CD8-positive, alpha-beta memory T cell (primary cell): ENCODE results near the gene TMEM119. TPM values are rescaled to one million over a fixed set of nuclear protein-coding genes. Genes with fewer than 3 reads are reported as not detected.

Experiments used
- CTCF ChIA-PET: fragments of 350-600 bp; sonication (Branson Sonifier 250); formaldehyde crosslinking; loops from one replicate; lab custom pipeline; 2021; ENCODE audit warnings: antibody characterized with exemption; lab: Charles Lee
- POLR2A ChIA-PET: fragments of 350-600 bp; sonication (Branson Sonifier 250); formaldehyde crosslinking; loops from one replicate; lab custom pipeline; 2021; ENCODE audit warnings: antibody characterized with exemption; lab: Charles Lee
- DNase-seq, 5 donors: peaks; one replicate each; pipeline versions ENCODE4 v3.0.0 to v3.0.0-alpha.2; 2020 to 2022; ENCODE audit warnings: mixed read lengths in 1 of 5
- H3K27ac ChIP-seq: one replicate; pipeline ENCODE4 v1.7.0; 2013; ENCODE audit warnings: low read depth, mild to moderate bottlenecking, low read length, moderate library complexity
- H3K27me3 ChIP-seq: 2 replicates; pipeline ENCODE4 v1.7.0; 2013; ENCODE audit warnings: low read length, mild to moderate bottlenecking; ENCODE audit not compliant: insufficient read depth, poor library complexity, severe bottlenecking
- H3K36me3 ChIP-seq: 2 replicates; pipeline ENCODE4 v1.7.0; 2013; ENCODE audit warnings: mild to moderate bottlenecking, low read length, moderate library complexity; ENCODE audit not compliant: insufficient read depth
- H3K4me1 ChIP-seq: 2 replicates; pipeline ENCODE4 v1.7.0; 2013; ENCODE audit warnings: mild to moderate bottlenecking, low read length, moderate library complexity; ENCODE audit not compliant: insufficient read depth
- H3K4me3 ChIP-seq: 2 replicates; pipeline ENCODE4 v1.7.0; 2013; ENCODE audit warnings: mild to moderate bottlenecking, low read length
- H3K9me3 ChIP-seq: 2 replicates; pipeline ENCODE4 v1.7.0; 2013; ENCODE audit warnings: mild to moderate bottlenecking, low read length
- H3K27ac Mint-ChIP-seq, 8 donors: one replicate each; pipeline ENCODE4 v1.8.0; 2020 to 2021; ENCODE audit warnings: mixed read lengths in 8 of 8, mild to moderate bottlenecking in 6 of 8, inconsistent platforms in 3 of 8, moderate library complexity in 3 of 8
- H3K27me3 Mint-ChIP-seq, 2 donors: one replicate each; pipeline ENCODE4 v1.8.0; 2020 to 2021; ENCODE audit warnings: mixed read lengths in 2 of 2, mild to moderate bottlenecking in 1 of 2, moderate library complexity in 1 of 2
- H3K36me3 Mint-ChIP-seq, 3 donors: one replicate each; pipeline ENCODE4 v1.8.0; 2020 to 2021; ENCODE audit warnings: mixed read lengths in 3 of 3, inconsistent platforms in 1 of 3, mild to moderate bottlenecking in 1 of 3
- H3K4me1 Mint-ChIP-seq, 3 donors: one replicate each; pipeline ENCODE4 v1.8.0; 2020 to 2021; ENCODE audit warnings: mixed read lengths in 3 of 3, inconsistent platforms in 1 of 3, mild to moderate bottlenecking in 1 of 3
- H3K4me3 Mint-ChIP-seq, 7 donors: one replicate each; pipeline ENCODE4 v1.8.0; 2020 to 2021; ENCODE audit warnings: mixed read lengths in 7 of 7, mild to moderate bottlenecking in 6 of 7, moderate library complexity in 4 of 7, inconsistent platforms in 2 of 7
- H3K9me3 Mint-ChIP-seq, 5 donors: one replicate each; pipeline ENCODE4 v1.8.0; 2020 to 2022; ENCODE audit warnings: mixed read lengths in 5 of 5, mild to moderate bottlenecking in 3 of 5, moderate library complexity in 2 of 5, inconsistent platforms in 1 of 5
- polyA plus RNA-seq: library from polyadenylated mRNA; unstranded; fragments of 300-500 nt; fragmentation: Illumina TruSeq; gene quantifications from one replicate; pipeline ENCODE4 v1.2.3, GENCODE V29; 2021
- total RNA-seq, 2 experiments: library from RNA; stranded (reverse); gene quantifications; one replicate each; pipeline ENCODE4 v1.2.3, GENCODE V29; 2021

TMEM119 gene
- total and polyA plus RNA-seq, 3 experiments from 2014 or later = 0.66 TPM; not detected in 2

GRCh38 chr12:108618079-108618952, 20.4 kb upstream of the TMEM119 start:
- H3K4me1 Mint-ChIP-seq = peaks cover 62 to 83% (median 70%) of the 10 kb centered on the region in 3 donors
- ChIA-PET POLR2A (interaction anchor here (0.5 to 5.7 kb wide), 6 partner anchors 14 to 1298 kb away, joined by 4 to 79 read pairs (median 8); partner anchors contain the start of genes CORO1C, ISCU and SELPLG), CTCF (interaction anchor here (0.6 to 11.4 kb wide), 40 partner anchors 10 to 478 kb away, joined by 3 to 330 read pairs (median 4); partner anchors contain the start of genes ISCU, SART3 and SELPLG)
- H3K27ac Mint-ChIP-seq = peak overlapping the region; percentile 83 to 100 (median 96)
- H3K36me3 ChIP-seq = peaks cover 27% of the 10 kb centered on the region
- H3K4me3 ChIP-seq = no peak overlapping the region
- DNase-seq = peak; percentile 68 to 82 (median 75)
- no peak overlapping the region for H3K27ac ChIP-seq
- no peaks in the 10 kb centered on the region for H3K27me3 Mint-ChIP-seq
- H3K27me3 ChIP-seq = no peaks in the 10 kb centered on the region
- H3K4me1 ChIP-seq = peaks cover 56% of the 10 kb centered on the region
- H3K9me3 ChIP-seq = peaks cover 7% of the 10 kb centered on the region
- H3K36me3 Mint-ChIP-seq = peaks cover 17 to 48% (median 18%) of the 10 kb centered on the region in 3 donors
- peak overlapping the region; percentile 9 to 50 (median 37) for H3K4me3 Mint-ChIP-seq
- H3K9me3 Mint-ChIP-seq = peaks cover 0 to 7% (median 0%) of the 10 kb centered on the region in 5 donors

GRCh38 chr12:108616941-108617858, 19.3 kb upstream of the TMEM119 start:
- H3K4me1 Mint-ChIP-seq = peaks cover 59 to 74% (median 67%) of the 10 kb centered on the region in 3 donors
- Histone ChIP-seq H3K36me3 (peaks cover 16% of the 10 kb centered on the region), H3K9me3 (peaks cover 7% of the 10 kb centered on the region), H3K4me1 (peaks cover 45% of the 10 kb centered on the region), H3K4me3 (no peak overlapping the region), H3K27me3 (no peaks in the 10 kb centered on the region), H3K27ac (peak overlapping the region; percentile 19)
- peaks cover 14 to 37% (median 15%) of the 10 kb centered on the region in 3 donors for H3K36me3 Mint-ChIP-seq
- peak overlapping the region; percentile 92 to 100 (median 98) for H3K27ac Mint-ChIP-seq
- H3K27me3 Mint-ChIP-seq = no peaks in the 10 kb centered on the region
- H3K4me3 Mint-ChIP-seq = peak overlapping the region; percentile 28 to 72 (median 57)
- ChIA-PET POLR2A (interaction anchor here (0.5 to 5.7 kb wide), 7 partner anchors 16 to 1297 kb away, joined by 3 to 79 read pairs (median 6); partner anchors contain the start of genes CORO1C, ISCU, SELPLG and SSH1), CTCF (interaction anchor here (0.6 to 11.4 kb wide), 35 partner anchors 9 to 479 kb away, joined by 3 to 330 read pairs (median 4); partner anchors contain the start of genes ISCU, SART3 and SELPLG)
- H3K9me3 Mint-ChIP-seq = peaks cover 0 to 7% (median 0%) of the 10 kb centered on the region in 5 donors
- DNase-seq = peak; percentile 62 to 89 (median 73)

- H3K4me3 ChIP-seq = no peak overlapping the region
- peak overlapping the region; percentile 19 for H3K27ac ChIP-seq
- H3K9me3 ChIP-seq = peaks cover 7% of the 10 kb centered on the region
- H3K4me1 ChIP-seq = peaks cover 37% of the 10 kb centered on the region
- H3K27me3 ChIP-seq = no peaks in the 10 kb centered on the region
- Mint-ChIP-seq H3K4me1 (peaks cover 59 to 72% (median 68%) of the 10 kb centered on the region in 3 donors), H3K27me3 (no peaks in the 10 kb centered on the region), H3K36me3 (peaks cover 14 to 28% (median 15%) of the 10 kb centered on the region in 3 donors), H3K4me3 (peak overlapping the region in 2 of 7 donors; percentile 57 to 63), H3K27ac (peak overlapping the region; percentile 92 to 100 (median 98)), H3K9me3 (peaks cover 0 to 7% (median 0%) of the 10 kb centered on the region in 5 donors)
- H3K36me3 ChIP-seq = peaks cover 9% of the 10 kb centered on the region
- no peak for DNase-seq
- ChIA-PET POLR2A (interaction anchor here (0.5 to 5.7 kb wide), 5 partner anchors 8 to 246 kb away, joined by 3 to 79 read pairs (median 4); partner anchors contain the start of genes ISCU, SELPLG and SSH1), CTCF (interaction anchor here (1.1 to 11.4 kb wide), 6 partner anchors 8 to 364 kb away, joined by 3 to 330 read pairs (median 46); partner anchors contain the start of genes ISCU, SART3 and SELPLG)
Observed at GRCh38 chr12:108616359-108616758, 18.5 kb upstream of the TMEM119 start.

GRCh38 chr12:108615918-108616317, 18.0 kb upstream of the TMEM119 start:
- Histone ChIP-seq H3K36me3 (peaks cover 6% of the 10 kb centered on the region), H3K4me3 (no peak overlapping the region), H3K27ac (no peak overlapping the region), H3K4me1 (peaks cover 35% of the 10 kb centered on the region), H3K9me3 (peaks cover 7% of the 10 kb centered on the region), H3K27me3 (no peaks in the 10 kb centered on the region)
- Mint-ChIP-seq H3K27me3 (no peaks in the 10 kb centered on the region), H3K36me3 (peaks cover 11 to 24% (median 11%) of the 10 kb centered on the region in 3 donors), H3K4me1 (peaks cover 55 to 67% (median 64%) of the 10 kb centered on the region in 3 donors), H3K4me3 (no peak overlapping the region), H3K9me3 (peaks cover 0 to 7% (median 0%) of the 10 kb centered on the region in 5 donors), H3K27ac (peak overlapping the region; percentile 92 to 100 (median 98))
- DNase-seq = no peak
- POLR2A ChIA-PET = interaction anchor here (0.6 to 5.7 kb wide), 2 partner anchors 8 to 17 kb away, joined by 3 to 79 read pairs; partner anchors contain the start of gene SELPLG
- CTCF ChIA-PET = interaction anchor here (1.1 to 11.4 kb wide), 6 partner anchors 8 to 365 kb away, joined by 3 to 330 read pairs (median 46); partner anchors contain the start of genes ISCU, SART3 and SELPLG

- Histone ChIP-seq H3K36me3 (no peaks in the 10 kb centered on the region), H3K27me3 (no peaks in the 10 kb centered on the region), H3K9me3 (peaks cover 7% of the 10 kb centered on the region), H3K4me1 (peaks cover 26% of the 10 kb centered on the region), H3K27ac (no peak overlapping the region), H3K4me3 (no peak overlapping the region)
- Mint-ChIP-seq H3K4me1 (peaks cover 48 to 56% (median 52%) of the 10 kb centered on the region in 3 donors), H3K27ac (peak overlapping the region; percentile 17 to 99 (median 86)), H3K4me3 (no peak overlapping the region), H3K36me3 (peaks cover 7 to 12% (median 11%) of the 10 kb centered on the region in 3 donors), H3K9me3 (peaks cover 0 to 7% (median 0%) of the 10 kb centered on the region in 5 donors), H3K27me3 (no peaks in the 10 kb centered on the region)
- ChIA-PET POLR2A (no interaction called here), CTCF (interaction anchor here (6.0 to 11.4 kb wide), 3 partner anchors 20 to 188 kb away, joined by 44 to 330 read pairs (median 206); partner anchors contain the start of genes ISCU, SART3 and SELPLG)
- no peak for DNase-seq
Observed at GRCh38 chr12:108614639-108615038, 16.8 kb upstream of the TMEM119 start.

- H3K27ac ChIP-seq = no peak overlapping the region
- DNase-seq = no peak
- POLR2A ChIA-PET = no interaction called here
- Mint-ChIP-seq H3K27ac (peak overlapping the region in 7 of 8 donors; percentile 36 to 99 (median 83)), H3K4me3 (peak overlapping the region in 1 of 7 donors; percentile 15), H3K36me3 (peaks cover 6 to 11% (median 8%) of the 10 kb centered on the region in 3 donors), H3K9me3 (peaks cover 0 to 7% (median 0%) of the 10 kb centered on the region in 5 donors), H3K4me1 (peaks cover 43 to 50% (median 46%) of the 10 kb centered on the region in 3 donors), H3K27me3 (no peaks in the 10 kb centered on the region)
- H3K4me3 ChIP-seq = no peak overlapping the region
- peaks cover 7% of the 10 kb centered on the region for H3K9me3 ChIP-seq
- no peaks in the 10 kb centered on the region for H3K36me3 ChIP-seq
- H3K27me3 ChIP-seq = no peaks in the 10 kb centered on the region
- peaks cover 26% of the 10 kb centered on the region for H3K4me1 ChIP-seq
- CTCF ChIA-PET = interaction anchor here (1.8 to 11.4 kb wide), 3 partner anchors 20 to 190 kb away, joined by 9 to 330 read pairs (median 206); partner anchors contain the start of genes ISCU, SART3 and SELPLG
Observed at GRCh38 chr12:108614041-108614440, 16.2 kb upstream of the TMEM119 start.
